Measurements from ENCODE around the gene RAB14.

RAB14 gene

GRCh38 chr9:121201738-121202533, at the start of gene RAB14:
RAB14 (minus strand) TSS chr9:121201869; CDS start chr9:121193412, 8,457 bp downstream.
- in situ Hi-C loops (cut with MboI; ENCODE audit: low sequenced_read_pairs) = no loop called here

GRCh38 chr9:121249563-121249962, 47.9 kb upstream of the RAB14 start:
- in situ Hi-C loops (cut with MboI; ENCODE audit: low sequenced_read_pairs) = no loop called here

GRCh38 chr9:121246821-121247561, 45.3 kb upstream of the RAB14 start:
- in situ Hi-C loops (cut with MboI; ENCODE audit: low sequenced_read_pairs) = no loop called here

- in situ Hi-C loops (cut with MboI; ENCODE audit: low sequenced_read_pairs) = no loop called here
These were observed 41.3 kb upstream of the RAB14 start for GRCh38 chr9:121242959-121243346.

GRCh38 chr9:121242219-121242958, 40.7 kb upstream of the RAB14 start:
- in situ Hi-C loops (cut with MboI; ENCODE audit: low sequenced_read_pairs) = no loop called here

GRCh38 chr9:121240472-121241135, 38.9 kb upstream of the RAB14 start:
- in situ Hi-C loops (cut with MboI; ENCODE audit: low sequenced_read_pairs) = no loop called here

- in situ Hi-C loops (cut with MboI; ENCODE audit: low sequenced_read_pairs) = no loop called here
These were observed 38.2 kb upstream of the RAB14 start for GRCh38 chr9:121239851-121240250.

GRCh38 chr9:121239071-121239470, 37.4 kb upstream of the RAB14 start:
- in situ Hi-C loops (cut with MboI; ENCODE audit: low sequenced_read_pairs) = no loop called here

- in situ Hi-C loops (cut with MboI; ENCODE audit: low sequenced_read_pairs) = no loop called here
These were observed 36.2 kb upstream of the RAB14 start for GRCh38 chr9:121237916-121238315.

- in situ Hi-C loops (cut with MboI; ENCODE audit: low sequenced_read_pairs) = no loop called here
These were observed 33.8 kb upstream of the RAB14 start for GRCh38 chr9:121235512-121235911.

GRCh38 chr9:121234832-121235161, 33.1 kb upstream of the RAB14 start:
- in situ Hi-C loops (cut with MboI; ENCODE audit: low sequenced_read_pairs) = no loop called here

- in situ Hi-C loops (cut with MboI; ENCODE audit: low sequenced_read_pairs) = no loop called here
These were observed 32.5 kb upstream of the RAB14 start for GRCh38 chr9:121233906-121234831.

GRCh38 chr9:121232251-121232650, 30.6 kb upstream of the RAB14 start:
- in situ Hi-C loops (cut with MboI; ENCODE audit: low sequenced_read_pairs) = no loop called here

GRCh38 chr9:121230256-121230655, 28.6 kb upstream of the RAB14 start:
- in situ Hi-C loops (cut with MboI; ENCODE audit: low sequenced_read_pairs) = no loop called here

- in situ Hi-C loops (cut with MboI; ENCODE audit: low sequenced_read_pairs) = loop anchor here (5.0 to 10.0 kb wide), 3 partner anchors 34 to 147 kb away; partner anchors contain the start of gene STOM
These were observed 26.2 kb upstream of the RAB14 start for GRCh38 chr9:121227862-121228261.

- in situ Hi-C loops (cut with MboI; ENCODE audit: low sequenced_read_pairs) = loop anchor here (5.0 to 10.0 kb wide), 3 partner anchors 36 to 149 kb away; partner anchors contain the start of gene STOM
These were observed 24.5 kb upstream of the RAB14 start for GRCh38 chr9:121226175-121226574.

- in situ Hi-C loops (cut with MboI; ENCODE audit: low sequenced_read_pairs) = loop anchor here (5.0 to 10.0 kb wide), 3 partner anchors 37 to 150 kb away; partner anchors contain the start of gene STOM
These were observed 23.6 kb upstream of the RAB14 start for GRCh38 chr9:121225240-121225639.

GRCh38 chr9:121222524-121223171, 21.0 kb upstream of the RAB14 start:
- in situ Hi-C loops (cut with MboI; ENCODE audit: low sequenced_read_pairs) = loop anchor here (10.0 kb wide), 2 partner anchors 62 to 152 kb away; partner anchors contain the start of gene STOM

GRCh38 chr9:121221664-121222055, 20.0 kb upstream of the RAB14 start:
- in situ Hi-C loops (cut with MboI; ENCODE audit: low sequenced_read_pairs) = loop anchor here (10.0 kb wide), 2 partner anchors 63 to 153 kb away; partner anchors contain the start of gene STOM
